Erythroblast (primary cell): ENCODE measurements around the gene ODAPH.
"Not testable (repeated sequence)": the region's sequence is repeated elsewhere in the genome, so short reads cannot be mapped to it uniquely, and the experiment has no call there.

Experiments
- DNase-seq, 2 experiments: peaks; one replicate each; lab custom pipeline; 2025; lab: John Stamatoyannopoulos, UW
- GATA1 ChIP-seq: IDR thresholded peaks from 2 replicates; pipeline ENCODE4 v1.6.1; 2011; ENCODE audit warnings: low read depth, mild to moderate bottlenecking, control low read depth, low read length, moderate library complexity
- POLR2A ChIP-seq: IDR thresholded peaks from 2 replicates; pipeline ENCODE4 v1.6.1; 2011; ENCODE audit warnings: mild to moderate bottlenecking, low read length

The ODAPH gene

GRCh38 chr4:75530556-75531322 is 25.1 kb upstream of the ODAPH start:
- no peak for TF ChIP-seq GATA1
- TF ChIP-seq POLR2A = no peak
- DNase-seq = no peak

DNA sequence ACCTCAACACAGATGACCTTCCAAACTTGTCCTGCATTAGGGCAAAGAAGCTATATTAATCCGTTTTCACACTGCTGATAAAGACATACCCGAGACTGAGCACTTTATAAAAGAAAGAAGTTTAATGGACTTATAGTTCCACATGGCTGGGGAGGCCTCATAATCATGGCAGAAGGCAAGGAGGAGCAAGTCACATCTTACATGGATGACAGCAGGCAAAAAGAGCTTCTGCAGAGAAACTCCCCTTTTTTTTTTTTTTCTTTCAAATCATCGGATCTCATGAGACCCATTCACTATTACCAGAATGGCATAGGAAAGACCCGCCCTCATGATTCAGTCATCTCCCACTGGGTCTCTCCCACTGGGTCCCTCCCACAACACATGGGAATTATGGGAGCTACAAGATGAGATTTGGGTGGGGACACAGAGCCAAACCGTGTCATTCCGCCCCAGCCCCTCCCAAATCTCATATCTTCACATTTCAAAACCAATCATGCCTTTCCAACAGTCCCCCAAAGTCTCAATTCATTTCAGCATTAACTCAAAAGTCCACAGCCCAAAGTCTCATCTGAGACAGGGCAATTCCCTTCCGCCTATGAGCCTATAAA is 24.2 kb upstream of the ODAPH start:
- not testable (repeated sequence) for DNase-seq

GRCh38 chr4:75533339-75533887 is 22.5 kb upstream of the ODAPH start:
- DNase-seq = not testable (repeated sequence)

- not testable (repeated sequence) for DNase-seq
These were observed 21.9 kb upstream of the ODAPH start for GRCh38 chr4:75533926-75534325.

- not testable (repeated sequence) for DNase-seq
These were observed 18.6 kb upstream of the ODAPH start for GRCh38 chr4:75537308-75537707.

DNA sequence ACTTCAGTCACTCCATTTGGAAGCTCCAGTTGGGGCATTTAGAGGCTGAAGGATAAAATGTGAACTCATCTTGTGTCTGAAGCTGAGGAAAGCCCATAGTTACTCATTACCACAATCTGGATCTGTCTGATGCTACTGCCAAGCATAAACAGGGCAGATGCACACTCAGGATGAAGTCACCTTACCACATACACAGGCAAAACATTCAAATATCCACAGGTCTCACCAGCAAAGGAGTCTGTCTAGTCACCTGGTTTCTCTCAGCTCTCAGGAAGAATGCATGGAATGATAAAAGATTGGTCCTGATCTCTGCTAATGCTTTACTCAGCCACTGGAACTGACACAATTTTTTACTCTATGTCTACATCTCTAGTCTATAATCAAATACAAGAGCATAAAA is 13.0 kb upstream of the ODAPH start:
- TF ChIP-seq GATA1 = no peak
- DNase-seq = no peak

GRCh38 chr4:75544220-75544619 is 11.6 kb upstream of the ODAPH start:
- not testable (repeated sequence) for DNase-seq

GRCh38 chr4:75544870-75545269 is 11.0 kb upstream of the ODAPH start:
- TF ChIP-seq GATA1 (no peak), POLR2A (no peak)
- DNase-seq = no peak

GRCh38 chr4:75545526-75545925 is 10.3 kb upstream of the ODAPH start:
- DNase-seq = no peak
- TF ChIP-seq POLR2A = no peak
- no peak for TF ChIP-seq GATA1

- DNase-seq = peak in 1 of 2 experiments; percentile 2
- TF ChIP-seq GATA1 (no peak), POLR2A (no peak)
These were observed 8.0 kb upstream of the ODAPH start for GRCh38 chr4:75547647-75548387.

DNA sequence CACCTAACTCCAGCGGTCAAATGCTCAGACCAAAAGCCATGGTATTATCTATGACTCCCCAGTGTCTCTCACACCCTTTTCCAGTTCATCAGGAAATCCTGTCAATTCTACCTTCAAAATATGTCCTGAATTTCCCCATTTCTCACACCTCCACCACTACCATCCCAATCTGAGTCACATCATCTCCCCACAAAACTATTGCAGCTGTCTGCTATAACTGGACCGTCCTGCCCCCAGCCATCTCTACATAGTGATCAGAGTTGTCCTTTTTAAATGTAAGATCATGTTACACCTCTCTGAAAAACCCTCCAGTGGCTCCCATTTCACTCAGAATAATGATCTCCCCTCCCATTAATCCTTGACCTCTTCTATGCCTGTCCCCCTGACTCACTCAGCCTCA is 6.8 kb upstream of the ODAPH start:
- no peak for TF ChIP-seq GATA1
- no peak for TF ChIP-seq POLR2A
- no peak for DNase-seq

DNA sequence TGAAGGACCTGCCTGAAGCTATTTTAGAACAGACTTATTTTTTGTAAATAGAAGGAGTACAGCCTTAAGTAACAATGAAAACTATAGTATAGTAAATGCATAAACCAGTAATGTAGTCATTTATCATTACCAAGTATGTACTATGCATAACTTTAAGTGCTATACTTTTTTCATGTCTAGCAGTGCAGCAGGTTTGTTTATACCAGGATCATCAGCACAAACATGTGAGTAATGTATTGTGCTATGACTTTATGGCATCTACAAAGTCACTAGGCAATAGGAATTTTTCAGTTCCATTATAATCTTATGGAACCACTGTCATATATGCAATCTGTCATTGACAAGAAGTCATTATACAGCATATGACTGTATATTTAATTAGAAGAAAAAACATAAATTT is 3.4 kb upstream of the ODAPH start:
- no peak for DNase-seq
- TF ChIP-seq POLR2A (no peak), GATA1 (no peak)

DNA sequence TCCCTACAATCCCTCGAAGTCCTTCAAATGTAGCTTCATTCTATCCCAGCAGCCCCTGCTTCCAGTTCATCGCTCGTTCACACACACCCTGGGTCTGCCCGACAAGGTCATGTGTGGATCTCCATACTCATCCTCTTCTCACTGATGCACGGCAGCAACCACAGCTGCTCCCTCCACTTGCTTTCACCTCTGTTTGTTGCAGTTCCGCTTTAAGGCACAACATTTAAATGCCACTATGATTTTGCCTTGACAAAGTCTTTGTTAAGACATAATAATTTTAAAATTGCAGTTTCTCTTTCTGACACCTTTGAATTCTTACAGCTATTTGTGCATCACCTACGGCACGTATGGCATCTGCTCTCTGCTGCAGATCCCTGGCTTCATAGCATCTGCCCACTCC is 1.8 kb downstream of the ODAPH start:
- TF ChIP-seq POLR2A (no peak), GATA1 (no peak)
- no peak for DNase-seq

DNA sequence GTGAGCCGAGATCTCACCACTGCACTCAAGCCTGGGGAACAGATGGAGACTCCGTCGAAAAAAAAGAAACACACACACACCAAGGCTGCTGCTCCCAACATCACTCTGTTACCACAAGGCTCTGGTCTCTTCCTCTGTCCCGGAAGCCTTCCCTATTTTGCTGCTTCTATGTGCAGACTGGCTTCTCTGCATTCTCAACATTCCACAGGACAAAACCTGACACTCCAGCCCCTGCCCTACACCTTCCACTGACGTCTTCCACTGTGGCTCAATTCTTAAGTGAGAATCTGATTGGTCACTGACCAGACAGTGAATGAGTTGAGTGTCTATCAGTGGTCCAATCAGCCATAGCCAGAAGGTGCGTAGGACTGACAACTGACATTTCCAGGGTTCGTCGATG is 5.9 kb downstream of the ODAPH start:
- no peak for DNase-seq
- TF ChIP-seq POLR2A = no peak
- TF ChIP-seq GATA1 = no peak

DNA sequence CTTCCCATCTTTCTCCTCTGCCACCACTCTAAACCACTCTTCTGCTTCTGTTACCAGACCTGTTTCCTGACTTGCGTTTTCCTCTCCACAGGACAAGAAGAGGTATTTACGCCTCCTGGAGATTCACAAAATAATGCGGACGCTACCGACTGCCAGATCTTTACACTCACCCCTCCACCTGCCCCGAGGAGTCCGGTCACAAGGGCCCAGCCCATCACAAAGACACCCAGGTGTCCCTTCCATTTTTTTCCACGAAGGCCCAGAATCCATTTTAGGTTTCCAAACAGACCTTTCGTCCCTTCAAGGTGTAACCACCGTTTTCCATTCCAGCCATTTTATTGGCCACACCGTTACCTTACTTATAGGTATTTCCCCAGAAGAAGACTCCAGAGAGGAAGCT is 8.2 kb downstream of the ODAPH start:
- TF ChIP-seq GATA1 = no peak
- TF ChIP-seq POLR2A = no peak

More for the DNA sequence above, 8.2 kb downstream of the ODAPH start:
- DNase-seq = no peak
